Heart right ventricle (tissue), 16 donors: ENCODE measurements around the gene KLHL29. TPM values are rescaled to one million over a fixed set of nuclear protein-coding genes. Genes with fewer than 3 reads are reported as not detected.
A peak's percentile ranks its signal among the peaks of the same experiment; 100 is the strongest.

Experiments used
- ATAC-seq, 8 donors: fragments of 200-7000 bp; cut with Tn5 transposase; one replicate each; pipeline ENCODE4 v1.9.1; 2020; ENCODE audit warnings: mild to moderate bottlenecking in 8 of 8, moderate library complexity in 8 of 8, moderate number of reproducible peaks in 1 of 8
- DNase-seq, 2 donors: peaks; one replicate each; pipeline ENCODE4 v3.0.0-alpha.2; 2020
- H3K27ac ChIP-seq, 10 donors: fragments of 200-600 bp; sonication (generic) in 2 of 10; one replicate each; pipeline versions ENCODE4 v1.5.0 to v1.8.0; 2020 to 2022; ENCODE audit warnings: mild to moderate bottlenecking in 3 of 10
- H3K27me3 ChIP-seq, 7 donors: fragments of 200-600 bp; one replicate each; pipeline ENCODE4 v1.8.0; 2021 to 2022; ENCODE audit warnings: mild to moderate bottlenecking in 2 of 7
- H3K36me3 ChIP-seq, 9 donors: fragments of 200-600 bp; sonication (generic) in 1 of 9; one replicate each; pipeline versions ENCODE4 v1.5.0 to v1.8.0; 2020 to 2022; ENCODE audit warnings: mild to moderate bottlenecking in 2 of 9
- H3K4me1 ChIP-seq, 9 donors: fragments of 200-600 bp; sonication (generic) in 1 of 9; one replicate each; pipeline versions ENCODE4 v1.5.0 to v1.8.0; 2020 to 2022; ENCODE audit warnings: mild to moderate bottlenecking in 4 of 9
- H3K4me3 ChIP-seq, 10 donors: fragments of 200-600 bp; sonication (generic) in 2 of 10; one replicate each; pipeline versions ENCODE4 v1.5.0 to v1.8.0; 2020 to 2022; ENCODE audit warnings: mild to moderate bottlenecking in 7 of 10, moderate library complexity in 2 of 10
- H3K9me3 ChIP-seq, 11 donors: fragments of 200-600 bp in 10 of 11; sonication (generic) in 2 of 11; one replicate each; pipeline versions ENCODE4 v1.5.0 to v1.8.0; 2013 to 2022; ENCODE audit warnings: mild to moderate bottlenecking in 2 of 11, control low read depth in 1 of 11, moderate library complexity in 1 of 11
- WGBS, 2 donors: extraction: QIAGEN DNeasy Blood & Tissue Kit; methylation state at CpG; one replicate each; pipeline ENCODE4 v1.1.7; 2013; ENCODE audit warnings: inconsistent platforms in 1 of 2; 5-methylcytosine and 5-hydroxymethylcytosine counted together
- intact Hi-C, 10 donors: fragments of 100-400 bp; cut with DNase I; formaldehyde crosslinking; loops; one replicate each; pipeline versions ENCODE4 v1.11.1 to v1.14.2; 2022
- polyA plus RNA-seq, 2 donors: library from polyadenylated mRNA; stranded (reverse); fragments of 200-250 nt; gene quantifications; one replicate each; pipeline ENCODE4 v1.2.3, GENCODE V29; 2013
- total RNA-seq, 10 donors: library from RNA; stranded (reverse); fragmentation: NEBNext Ultra II Directional in 3 of 10; extraction: Animal tissue kit (Norgen Biotek cat#: 25700) in 3 of 10; gene quantifications; one replicate each; pipeline versions ENCODE4 v1.2.1 to v1.2.4, GENCODE V29; 2021 to 2023
- TF ChIP-seq, protein P1 (sequence below), 9 donors: fragments of 200-600 bp; sonication (generic) in 2 of 9; IDR thresholded peaks; one replicate each; pipeline versions ENCODE4 v1.5.0 to v1.8.0; 2021 to 2022; ENCODE audit warnings: antibody characterized with exemption in 9 of 9, mild to moderate bottlenecking in 5 of 9, moderate library complexity in 1 of 9
- donor health status: Arrhythmogenic right ventricular cardiomyopathy.
- donor health status: ischemic (EF 13 %, LVEDD 7.1; RV severe dilation, severe dysfunction).
- donor health status: healthy with polysubstance abuse.
- donor health status: DM: no; HTN: yes; CAD: no.
- donor health status: DM: no; HTN: no; CAD: no.
- donor health status: ischemic (EF 25% LVEDD 6.9; RV normal size, moderate dysfunction).
- donor health status: ischemic (EF 25% LVEDD 5.7; RV mildly dilated, moderate dysfunction).
- donor health status: healthy.
- donor health status: DM: yes; HTN: yes; CAD: no.
- donor health status: Ischemic cardiomyopathy.
- donor health status: ischemic (EF 35%, LVEDD 5.7; RV mildly dilated, moderate dysfunction).
- donor health status: nonischemic (EF 11% LVEDD 7.7; RV severe dilation, severe dysfunction).
- donor health status: DM: yes; HTN: yes; CAD: no.
- donor health status: PGD.
- donor health status: ischemic (EF 29% LVEDD 5.4; RV normal size, mild dysfunction).
- donor health status: nonischemic (EF 23%, LVEDD 6.1; RV moderate dilation, normal function).

The KLHL29 gene
- total and polyA plus RNA-seq, 12 donors: 0.71 to 1.5 (median 1.0) TPM

DNA sequence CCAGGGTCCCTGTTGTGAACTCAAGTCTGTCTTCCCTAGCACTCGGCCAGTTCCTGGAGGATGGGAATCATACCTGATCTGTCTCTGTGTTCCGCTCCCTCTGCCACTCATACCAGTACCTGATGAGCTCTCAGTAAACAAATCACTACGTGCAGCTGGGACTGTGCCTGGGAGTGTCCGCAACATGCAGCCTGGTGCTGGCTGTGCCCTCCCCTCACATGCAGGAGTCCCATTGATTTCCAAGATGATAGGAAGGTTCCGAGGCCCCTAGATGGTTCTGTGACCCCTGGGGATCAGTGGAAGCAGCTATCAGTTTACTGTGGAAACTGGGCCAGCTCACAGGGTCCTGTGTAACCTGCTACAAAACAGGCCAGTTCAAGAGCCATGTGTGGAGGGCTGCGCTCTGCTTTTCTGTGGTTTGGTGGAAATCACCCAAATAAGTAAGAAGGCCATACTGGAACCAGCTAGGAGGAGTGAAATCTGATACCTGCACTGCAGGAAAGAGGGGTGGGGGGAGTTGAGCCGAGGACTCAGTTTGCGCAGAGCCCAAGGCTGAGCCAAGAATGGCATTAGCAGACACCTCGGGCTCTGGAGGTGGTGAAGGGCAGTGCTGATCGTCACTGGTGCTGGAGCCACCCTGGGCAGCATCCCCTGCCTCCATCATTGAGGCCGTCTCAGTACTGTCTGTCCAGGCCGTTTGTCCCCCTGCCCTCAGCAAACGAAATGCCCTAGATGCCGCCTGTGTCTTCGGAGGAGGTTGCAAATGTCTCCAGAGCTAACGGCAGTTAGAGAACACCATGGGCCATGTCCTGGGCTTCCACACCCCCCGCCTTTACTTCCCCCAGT, 93.3 kb downstream of the KLHL29 start:
- no peak for DNase-seq
- Histone ChIP-seq H3K36me3 (no peaks in the 10 kb centered on the region), H3K27ac (no peak overlapping the region), H3K4me1 (no peaks in the 10 kb centered on the region), H3K9me3 (no peaks in the 10 kb centered on the region), H3K4me3 (no peak overlapping the region), H3K27me3 (peaks cover 0 to 11% (median 0%) of the 10 kb centered on the region in 7 donors)
- TF ChIP-seq, protein P1, sequence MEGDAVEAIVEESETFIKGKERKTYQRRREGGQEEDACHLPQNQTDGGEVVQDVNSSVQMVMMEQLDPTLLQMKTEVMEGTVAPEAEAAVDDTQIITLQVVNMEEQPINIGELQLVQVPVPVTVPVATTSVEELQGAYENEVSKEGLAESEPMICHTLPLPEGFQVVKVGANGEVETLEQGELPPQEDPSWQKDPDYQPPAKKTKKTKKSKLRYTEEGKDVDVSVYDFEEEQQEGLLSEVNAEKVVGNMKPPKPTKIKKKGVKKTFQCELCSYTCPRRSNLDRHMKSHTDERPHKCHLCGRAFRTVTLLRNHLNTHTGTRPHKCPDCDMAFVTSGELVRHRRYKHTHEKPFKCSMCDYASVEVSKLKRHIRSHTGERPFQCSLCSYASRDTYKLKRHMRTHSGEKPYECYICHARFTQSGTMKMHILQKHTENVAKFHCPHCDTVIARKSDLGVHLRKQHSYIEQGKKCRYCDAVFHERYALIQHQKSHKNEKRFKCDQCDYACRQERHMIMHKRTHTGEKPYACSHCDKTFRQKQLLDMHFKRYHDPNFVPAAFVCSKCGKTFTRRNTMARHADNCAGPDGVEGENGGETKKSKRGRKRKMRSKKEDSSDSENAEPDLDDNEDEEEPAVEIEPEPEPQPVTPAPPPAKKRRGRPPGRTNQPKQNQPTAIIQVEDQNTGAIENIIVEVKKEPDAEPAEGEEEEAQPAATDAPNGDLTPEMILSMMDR (IDR thresholded peaks at IDR 0.05): no peak
- 83 to 84% methylated on average over 17 of the region's 17 CpGs for WGBS, 2 donors
- no peak for ATAC-seq
- intact Hi-C loops: no loop called here

DNA sequence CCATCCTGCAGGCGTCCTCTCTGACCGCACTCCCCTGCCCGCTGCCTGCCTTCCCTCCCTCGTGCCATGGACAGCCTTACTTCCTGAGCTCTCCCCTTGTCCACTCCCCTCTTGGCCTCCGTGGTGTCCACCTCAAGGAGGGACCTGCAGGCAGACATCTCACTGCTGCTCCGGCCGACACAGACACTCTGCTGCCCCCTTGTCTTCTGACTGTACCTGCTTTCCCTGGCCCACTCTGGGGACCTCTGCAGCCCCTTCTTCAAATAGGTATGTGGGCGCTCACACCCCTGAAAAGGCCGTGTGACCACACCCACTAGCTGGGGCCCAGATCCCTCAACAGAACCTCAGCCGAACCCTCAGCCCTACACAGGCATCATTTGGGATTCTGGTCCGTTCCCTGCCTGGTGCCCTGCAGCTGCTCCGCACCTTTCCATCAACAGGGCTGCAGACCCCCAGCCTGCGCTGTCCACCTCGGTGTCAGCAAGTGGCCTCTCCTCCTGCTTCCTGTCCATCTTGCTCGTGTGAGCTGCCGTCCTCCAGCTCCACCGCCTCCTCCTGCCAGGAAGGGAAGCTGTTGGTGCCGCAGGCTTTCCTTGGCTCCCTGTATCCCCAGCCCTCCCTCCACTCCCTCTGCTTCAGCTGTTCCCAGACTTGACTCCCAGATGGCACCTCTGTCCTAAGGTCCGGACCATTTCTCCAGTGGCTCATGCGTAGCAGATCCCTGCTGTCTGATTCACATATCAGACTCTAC, 94.1 kb downstream of the KLHL29 start:
- DNase-seq: no peak
- Histone ChIP-seq H3K36me3 (no peaks in the 10 kb centered on the region), H3K4me3 (no peak overlapping the region), H3K4me1 (no peaks in the 10 kb centered on the region), H3K27me3 (peaks cover 0 to 15% (median 0%) of the 10 kb centered on the region in 7 donors), H3K27ac (no peak overlapping the region), H3K9me3 (no peaks in the 10 kb centered on the region)
- WGBS, 2 donors: 71 to 77% methylated on average over 20 of the region's 20 CpGs
- intact Hi-C loops: no loop called here
- ATAC-seq: peak in 1 of 8 donors; percentile 41
- TF ChIP-seq, protein P1 (IDR thresholded peaks at IDR 0.05): no peak

DNA sequence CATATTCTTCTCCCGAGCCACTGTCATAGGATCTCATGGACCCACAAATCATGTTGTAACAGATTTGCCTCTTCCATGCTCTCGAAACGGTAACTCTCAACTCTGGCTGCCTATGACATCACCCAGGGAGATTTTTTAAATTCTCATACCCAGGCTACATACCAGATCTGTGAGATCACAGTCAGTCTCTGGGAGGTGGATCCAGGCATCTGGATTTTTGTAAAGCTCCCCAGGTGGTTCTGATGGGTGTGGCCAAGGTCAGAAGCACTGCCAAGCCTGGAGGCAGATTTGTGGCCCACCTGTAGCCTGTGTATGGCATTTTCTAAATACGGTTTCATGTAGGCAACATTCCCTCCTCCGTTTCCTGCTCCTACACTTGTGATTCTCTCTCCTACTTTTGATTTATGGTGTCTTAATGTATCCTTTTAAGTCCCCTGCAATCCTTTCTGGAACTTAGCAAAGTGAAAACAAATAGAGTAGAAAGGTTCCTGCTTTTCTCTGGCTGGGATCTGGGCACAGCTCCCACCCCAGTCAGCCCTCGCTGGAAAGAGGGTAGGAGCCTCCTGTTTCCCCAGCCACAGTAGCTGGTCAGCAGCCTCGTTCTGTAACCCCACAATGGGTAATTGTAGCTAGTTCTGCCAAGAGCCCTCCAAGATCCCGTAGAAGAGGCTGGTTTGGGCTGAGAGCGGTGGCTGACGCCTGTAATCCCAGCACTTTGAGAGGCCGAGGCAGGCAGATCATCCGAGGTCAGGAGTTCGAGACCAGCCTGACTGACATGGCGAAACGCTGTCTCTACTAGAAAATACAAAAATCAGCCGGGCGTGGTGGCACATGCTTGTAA, 96.2 kb downstream of the KLHL29 start:
- no peak overlapping the region for H3K27ac ChIP-seq
- peak in 2 of 8 donors; percentile 38 to 43 for ATAC-seq
- intact Hi-C loops: no loop called here
- no peaks in the 10 kb centered on the region for H3K9me3 ChIP-seq
- peaks cover 0 to 11% (median 0%) of the 10 kb centered on the region in 7 donors for H3K27me3 ChIP-seq
- H3K4me3 ChIP-seq: no peak overlapping the region
- TF ChIP-seq, protein P1 (IDR thresholded peaks at IDR 0.05): no peak
- DNase-seq: no peak
- 74 to 82% methylated on average over 17 of the region's 17 CpGs for WGBS, 2 donors
- no peaks in the 10 kb centered on the region for H3K36me3 ChIP-seq
- peaks cover 0 to 7% (median 0%) of the 10 kb centered on the region in 9 donors for H3K4me1 ChIP-seq

DNA sequence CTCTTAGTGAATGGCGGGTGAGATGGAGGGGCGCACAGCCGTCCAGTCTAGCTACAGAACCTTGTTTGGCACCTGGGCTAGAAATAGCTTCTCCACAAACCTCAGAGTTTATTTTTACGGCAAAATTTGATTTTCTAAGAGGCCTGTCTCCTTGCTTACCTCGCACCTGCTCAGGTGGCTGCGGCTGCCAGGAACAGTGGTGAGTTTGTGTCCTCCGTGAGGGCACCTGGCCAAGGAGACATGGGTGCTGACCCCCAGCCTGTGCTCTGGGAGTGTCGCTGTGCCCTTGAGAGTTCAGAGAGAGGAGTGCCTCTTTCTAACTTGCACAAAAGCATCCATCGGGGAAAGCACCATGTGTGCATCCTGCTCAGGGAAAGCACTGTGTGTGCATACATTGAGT, 97.2 kb downstream of the KLHL29 start:
- 94 to 95% methylated on average over 9 of the region's 9 CpGs for WGBS, 2 donors
- DNase-seq: no peak
- no peaks in the 10 kb centered on the region for H3K9me3 ChIP-seq
- H3K27ac ChIP-seq: no peak overlapping the region
- intact Hi-C loops: no loop called here
- no peak overlapping the region for H3K4me3 ChIP-seq
- TF ChIP-seq, protein P1 (IDR thresholded peaks at IDR 0.05): no peak
- ATAC-seq: no peak
- peaks cover 0 to 10% (median 3%) of the 10 kb centered on the region in 9 donors for H3K4me1 ChIP-seq
- no peaks in the 10 kb centered on the region for H3K36me3 ChIP-seq
- H3K27me3 ChIP-seq: peaks cover 0 to 12% (median 0%) of the 10 kb centered on the region in 7 donors
